ENCODE measurements around the gene CCDC92. TPM values are rescaled to one million over a fixed set of nuclear protein-coding genes. Genes with fewer than 3 reads are reported as not detected.

CCDC92 gene
- total and polyA plus RNA-seq, 2 of the 8 experiments (the other 6 are each of a cell fraction or from before 2014, with no cell fraction given), result 0.43 to 0.51 TPM

- TF ChIP-seq MAFK (IDR thresholded peaks at IDR 0.05; ENCODE audit: low read depth, low read length) (no peak), FOSL1 (IDR thresholded peaks at IDR 0.05; ENCODE audit: insufficient read depth, low read depth, low read length) (no peak), YY1 (IDR thresholded peaks at IDR 0.05; ENCODE audit: low read depth, low read length) (no peak), ATF3 (IDR thresholded peaks at IDR 0.05; ENCODE audit: insufficient read depth, low read depth, low read length) (no peak), EGR1 (IDR thresholded peaks at IDR 0.05; ENCODE audit: borderline replicate concordance, low read depth, low read length) (no peak), HDAC6 (IDR thresholded peaks at IDR 0.05; ENCODE audit: low read depth, low read length) (no peak)
Observed at GRCh38 chr12:124021007-124021406, 48.4 kb upstream of the CCDC92 start (continued).
